Left ventricle myocardium inferior (tissue), 1 donor: ENCODE results near the gene FAM118A. TPM values are rescaled to one million over a fixed set of nuclear protein-coding genes. Genes with fewer than 3 reads are reported as not detected.

Experiments used
- DNase-seq: peaks from one replicate; pipeline ENCODE4 v3.0.0-alpha.2; 2020
- H3K27ac ChIP-seq: fragments of 200-600 bp; replicated peaks from 2 replicates; pipeline ENCODE4 v1.8.0; 2021
- H3K27me3 ChIP-seq: fragments of 200-600 bp; 2 replicates; pipeline ENCODE4 v1.8.0; 2021; ENCODE audit warnings: low read depth
- H3K36me3 ChIP-seq: fragments of 200-600 bp; 2 replicates; pipeline ENCODE4 v1.8.0; 2021
- H3K4me1 ChIP-seq: fragments of 200-600 bp; 2 replicates; pipeline ENCODE4 v1.8.0; 2021
- H3K4me3 ChIP-seq: fragments of 200-600 bp; 2 replicates; pipeline ENCODE4 v1.8.0; 2021; ENCODE audit warnings: mild to moderate bottlenecking, moderate library complexity
- H3K9me3 ChIP-seq: fragments of 200-600 bp; replicated peaks from 2 replicates; pipeline ENCODE4 v1.8.0; 2021
- intact Hi-C: fragments of 100-400 bp; cut with micrococcal nuclease; formaldehyde crosslinking; loops from one replicate; pipeline ENCODE4 v1.11.0; 2022
- total RNA-seq: library from RNA; stranded (reverse); fragmentation: NEBNext Ultra II Directional; extraction: Animal tissue kit (Norgen Biotek cat#: 25700); gene quantifications from one replicate; pipeline ENCODE4 v1.2.1, GENCODE V29; 2021
- TF ChIP-seq, protein P1 (sequence below): fragments of 200-600 bp; IDR thresholded peaks from 2 replicates; pipeline ENCODE4 v1.8.0; 2021; ENCODE audit warnings: antibody characterized with exemption, mild to moderate bottlenecking, borderline replicate concordance
- donor health status: DM: no; HTN: yes; CAD: no; lungs with severe emphysema.

Gene FAM118A
- total RNA-seq, 1 donor from 2014 or later, result 14.1 TPM

DNA sequence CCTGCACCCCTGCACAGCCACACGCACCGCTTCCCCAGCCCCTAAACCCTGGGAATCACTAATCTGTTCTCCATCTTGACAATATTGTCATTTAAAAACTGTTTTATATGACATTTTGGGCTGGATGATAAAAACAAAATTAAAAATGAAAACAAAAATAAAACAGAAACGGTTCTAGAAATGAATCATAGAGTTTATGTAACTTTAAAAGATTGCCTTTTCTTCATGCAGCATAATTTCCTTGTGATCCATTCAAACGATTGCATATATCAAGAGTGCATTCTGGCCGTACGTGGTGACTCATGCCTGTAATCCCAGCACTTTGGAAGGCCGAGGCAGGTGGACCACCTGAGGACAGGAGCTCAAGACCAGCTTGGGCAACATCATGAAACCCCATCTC is 6.6 kb upstream of the FAM118A start:
- Histone ChIP-seq H3K27ac (no peak overlapping the region), H3K36me3 (no peaks in the 10 kb centered on the region), H3K27me3 (no peaks in the 10 kb centered on the region), H3K4me1 (no peaks in the 10 kb centered on the region), H3K4me3 (no peak overlapping the region), H3K9me3 (no peaks in the 10 kb centered on the region)
- DNase-seq, result no peak
- TF ChIP-seq, protein P1, sequence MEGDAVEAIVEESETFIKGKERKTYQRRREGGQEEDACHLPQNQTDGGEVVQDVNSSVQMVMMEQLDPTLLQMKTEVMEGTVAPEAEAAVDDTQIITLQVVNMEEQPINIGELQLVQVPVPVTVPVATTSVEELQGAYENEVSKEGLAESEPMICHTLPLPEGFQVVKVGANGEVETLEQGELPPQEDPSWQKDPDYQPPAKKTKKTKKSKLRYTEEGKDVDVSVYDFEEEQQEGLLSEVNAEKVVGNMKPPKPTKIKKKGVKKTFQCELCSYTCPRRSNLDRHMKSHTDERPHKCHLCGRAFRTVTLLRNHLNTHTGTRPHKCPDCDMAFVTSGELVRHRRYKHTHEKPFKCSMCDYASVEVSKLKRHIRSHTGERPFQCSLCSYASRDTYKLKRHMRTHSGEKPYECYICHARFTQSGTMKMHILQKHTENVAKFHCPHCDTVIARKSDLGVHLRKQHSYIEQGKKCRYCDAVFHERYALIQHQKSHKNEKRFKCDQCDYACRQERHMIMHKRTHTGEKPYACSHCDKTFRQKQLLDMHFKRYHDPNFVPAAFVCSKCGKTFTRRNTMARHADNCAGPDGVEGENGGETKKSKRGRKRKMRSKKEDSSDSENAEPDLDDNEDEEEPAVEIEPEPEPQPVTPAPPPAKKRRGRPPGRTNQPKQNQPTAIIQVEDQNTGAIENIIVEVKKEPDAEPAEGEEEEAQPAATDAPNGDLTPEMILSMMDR, result no peak
- intact Hi-C loops, result no loop called here

DNA sequence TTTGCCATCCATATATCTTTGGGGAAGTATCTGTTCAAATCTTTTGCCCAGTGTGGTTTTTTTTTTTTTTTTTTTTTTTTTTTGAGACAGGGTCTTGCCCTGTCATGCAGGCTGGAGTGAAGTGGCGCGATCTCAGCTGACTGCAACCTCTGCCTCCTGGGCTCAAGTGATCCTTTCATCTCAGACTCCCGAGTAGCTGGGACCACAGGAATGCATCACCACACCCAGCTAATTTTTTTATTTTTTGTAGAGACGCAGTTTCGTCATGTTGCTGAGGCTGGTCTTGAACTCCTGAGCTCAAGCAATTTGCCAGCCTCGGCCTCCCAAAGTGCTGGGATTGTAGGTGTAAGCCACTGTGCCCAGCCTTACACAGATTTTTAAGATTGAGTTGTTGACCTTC is 4.8 kb upstream of the FAM118A start:
- DNase-seq, result no peak

DNA sequence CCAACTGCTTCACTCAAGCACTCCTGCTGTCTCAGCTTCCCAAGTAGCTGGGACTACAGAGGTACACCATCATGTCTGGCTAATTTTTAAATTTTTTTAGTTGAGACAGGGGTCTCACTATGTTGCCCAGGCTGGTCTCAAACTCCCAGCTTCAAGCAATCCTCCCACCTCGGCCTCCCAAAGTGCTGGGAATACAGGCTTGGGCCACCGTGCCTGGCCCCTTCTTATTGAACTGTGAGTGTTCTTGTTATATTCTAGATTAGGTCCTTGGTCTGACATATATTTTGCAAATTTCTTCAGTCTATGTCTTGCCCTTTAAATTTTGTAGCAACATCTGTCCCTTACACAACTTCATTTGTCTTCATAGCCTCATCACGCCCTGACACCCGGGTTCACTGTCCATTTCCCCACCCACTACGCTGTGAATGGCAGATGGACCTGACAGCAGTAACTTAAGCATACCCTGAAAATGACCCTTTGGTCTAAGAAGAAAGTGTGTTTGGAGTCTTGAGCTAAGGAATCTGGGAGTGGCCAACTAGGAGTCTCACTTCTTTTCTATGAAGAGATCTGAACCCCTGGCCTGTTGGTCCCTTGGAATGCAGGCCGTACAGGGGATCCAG is 4.2 kb upstream of the FAM118A start:
- H3K27ac ChIP-seq, result no peak overlapping the region
- TF ChIP-seq, protein P1, result no peak
- no peak for DNase-seq
- H3K36me3 ChIP-seq, result no peaks in the 10 kb centered on the region
- intact Hi-C loops, result no loop called here
- H3K4me3 ChIP-seq, result no peak overlapping the region
- H3K9me3 ChIP-seq, result no peaks in the 10 kb centered on the region
- H3K4me1 ChIP-seq, result peaks cover 15% of the 10 kb centered on the region
- H3K27me3 ChIP-seq, result no peaks in the 10 kb centered on the region

More for the DNA sequence above, 4.8 kb upstream of the FAM118A start:
- H3K36me3 ChIP-seq, result no peaks in the 10 kb centered on the region
- intact Hi-C loops, result no loop called here
- TF ChIP-seq, protein P1, result no peak
- H3K27me3 ChIP-seq, result no peaks in the 10 kb centered on the region
- H3K4me1 ChIP-seq, result peaks cover 9% of the 10 kb centered on the region
- H3K9me3 ChIP-seq, result no peaks in the 10 kb centered on the region
- H3K27ac ChIP-seq, result no peak overlapping the region
- H3K4me3 ChIP-seq, result no peak overlapping the region

DNA sequence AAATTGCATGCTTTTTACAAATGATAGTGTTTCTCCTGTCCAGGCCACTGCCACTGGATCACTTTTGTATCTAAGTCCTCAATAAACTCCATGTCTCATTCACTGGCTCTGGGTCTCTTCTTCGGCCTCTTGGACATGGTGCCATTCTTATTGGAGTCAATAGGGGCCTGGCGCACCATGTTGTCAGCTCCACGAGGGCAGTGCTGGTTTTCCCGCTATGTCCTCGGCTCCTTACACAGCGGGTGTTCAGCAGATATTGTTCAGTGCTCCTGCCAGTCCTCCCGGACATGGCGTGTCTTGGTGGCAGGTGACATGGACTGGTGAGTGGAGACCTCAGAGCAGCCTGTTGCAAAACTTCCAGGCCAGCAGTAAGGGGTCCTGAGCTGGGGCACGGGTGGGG is 3.6 kb upstream of the FAM118A start:
- TF ChIP-seq, protein P1, result no peak
- no peaks in the 10 kb centered on the region for H3K9me3 ChIP-seq
- H3K27me3 ChIP-seq, result no peaks in the 10 kb centered on the region
- H3K27ac ChIP-seq, result no peak overlapping the region
- H3K4me3 ChIP-seq, result no peak overlapping the region
- intact Hi-C loops, result no loop called here
- H3K4me1 ChIP-seq, result peaks cover 20% of the 10 kb centered on the region
- no peak for DNase-seq
- H3K36me3 ChIP-seq, result no peaks in the 10 kb centered on the region

DNA sequence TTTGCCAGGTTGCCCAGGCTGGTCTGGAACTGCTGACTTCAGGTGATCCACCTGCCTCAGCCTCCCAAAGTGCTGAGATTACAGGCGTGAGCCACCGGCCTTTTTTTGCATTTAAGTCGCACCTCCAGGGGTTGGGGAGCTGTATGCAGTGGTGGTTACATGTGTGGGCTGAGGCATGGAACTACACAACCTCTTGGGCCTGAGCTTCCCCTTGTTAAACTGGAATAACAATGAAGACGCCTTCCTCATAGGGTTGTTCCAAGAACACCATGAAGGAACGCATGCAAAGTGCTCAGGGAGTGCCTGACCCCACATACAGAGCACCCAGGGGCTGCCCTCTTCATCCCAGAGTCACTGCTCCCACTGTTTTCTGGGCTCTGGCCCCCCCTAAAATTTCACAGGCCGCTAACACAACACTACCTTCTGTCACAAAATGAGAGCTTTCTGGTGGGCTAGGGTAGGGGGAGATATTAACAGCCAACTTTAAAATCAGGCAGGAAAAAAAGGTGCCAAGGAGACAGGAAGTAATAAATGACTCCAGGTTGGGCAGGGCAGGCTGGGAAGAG is 1.3 kb upstream of the FAM118A start:
- H3K27ac ChIP-seq, result no peak overlapping the region
- no peak for DNase-seq
- no peaks in the 10 kb centered on the region for H3K9me3 ChIP-seq
- intact Hi-C loops, result no loop called here
- no peaks in the 10 kb centered on the region for H3K27me3 ChIP-seq
- H3K4me3 ChIP-seq, result no peak overlapping the region
- TF ChIP-seq, protein P1, result no peak
- H3K4me1 ChIP-seq, result peaks cover 30% of the 10 kb centered on the region
- no peaks in the 10 kb centered on the region for H3K36me3 ChIP-seq
